WTC11 (cell line): ENCODE measurements around the gene TPST2. TPM values are rescaled to one million over a fixed set of nuclear protein-coding genes. Genes with fewer than 3 reads are reported as not detected.

Source experiments
- ATAC-seq: fragments of 200-7000 bp; cut with Tn5 transposase; 2 replicates; pipeline ENCODE4 v1.10.0; 2021; ENCODE audit warnings: mild to moderate bottlenecking, moderate library complexity
- CTCF ChIA-PET: fragments of 300-600 bp; sonication (Branson Sonifier 250); formaldehyde crosslinking; loops from one replicate; lab custom pipeline; 2021; ENCODE audit warnings: antibody characterized with exemption; lab: Charles Lee
- POLR2A ChIA-PET: fragments of 350-600 bp; sonication (Branson Sonifier 250); formaldehyde crosslinking; loops from one replicate; lab custom pipeline; 2021; ENCODE audit warnings: antibody characterized with exemption; lab: Charles Lee
- DNase-seq: peaks from one replicate; pipeline ENCODE4 v3.0.0; 2021; ENCODE audit warnings: low spot score
- H3K27ac Mint-ChIP-seq: 2 replicates; pipeline ENCODE4 v1.8.0; 2021; ENCODE audit warnings: mixed read lengths
- H3K27me3 Mint-ChIP-seq: 2 replicates; pipeline ENCODE4 v1.8.0; 2021; ENCODE audit warnings: low read depth, mild to moderate bottlenecking, moderate library complexity, mixed read lengths
- H3K36me3 Mint-ChIP-seq: 2 replicates; pipeline ENCODE4 v1.8.0; 2021; ENCODE audit warnings: mixed read lengths
- H3K4me1 Mint-ChIP-seq: 2 replicates; pipeline ENCODE4 v1.8.0; 2022; ENCODE audit warnings: mixed read lengths
- H3K4me3 Mint-ChIP-seq: 2 replicates; pipeline ENCODE4 v1.8.0; 2021; ENCODE audit warnings: mild to moderate bottlenecking, moderate library complexity, mixed read lengths
- H3K9me3 Mint-ChIP-seq: 2 replicates; pipeline ENCODE4 v1.8.0; 2021; ENCODE audit warnings: mixed read lengths
- AFF4 ChIP-seq: sonication (generic); formaldehyde crosslinking; IDR thresholded peaks from 2 replicates; pipeline ENCODE4 v1.8.1; 2023; ENCODE audit warnings: mild to moderate bottlenecking, missing genetic modification reagents, borderline replicate concordance
- CREB1 ChIP-seq: sonication (generic); formaldehyde crosslinking; IDR thresholded peaks from 2 replicates; pipeline ENCODE4 v1.8.0; 2023; ENCODE audit warnings: mild to moderate bottlenecking, missing genetic modification reagents
- E2F1 ChIP-seq: sonication (generic); formaldehyde crosslinking; IDR thresholded peaks from 2 replicates; pipeline ENCODE4 v1.8.0; 2022; ENCODE audit warnings: mild to moderate bottlenecking, missing genetic modification reagents
- ESRRA ChIP-seq: sonication (generic); formaldehyde crosslinking; IDR thresholded peaks from 2 replicates; pipeline ENCODE4 v1.8.1; 2022; ENCODE audit warnings: mild to moderate bottlenecking, missing genetic modification reagents, borderline replicate concordance
- FOXK1 ChIP-seq: sonication (generic); formaldehyde crosslinking; IDR thresholded peaks from 2 replicates; pipeline ENCODE4 v1.8.0; 2022; ENCODE audit warnings: mild to moderate bottlenecking, moderate library complexity, missing genetic modification reagents
- FOXP1 ChIP-seq: sonication (generic); formaldehyde crosslinking; IDR thresholded peaks from 2 replicates; pipeline ENCODE4 v1.8.0; 2022; ENCODE audit warnings: missing genetic modification reagents, mild to moderate bottlenecking, moderate library complexity, borderline replicate concordance
- FOXP4 ChIP-seq: sonication (generic); formaldehyde crosslinking; IDR thresholded peaks from 2 replicates; pipeline ENCODE4 v1.8.0; 2022; ENCODE audit warnings: mild to moderate bottlenecking, missing genetic modification reagents
- GTF2I ChIP-seq: fragments of 250-450 bp; sonication (Bioruptor Pico); conservative IDR thresholded peaks from 2 replicates; pipeline ENCODE4 v1.4.0; 2021; ENCODE audit warnings: mild to moderate bottlenecking
- JAZF1 ChIP-seq: fragments of 250-450 bp; sonication (Bioruptor Pico); IDR thresholded peaks from 2 replicates; pipeline ENCODE4 v1.9.0; 2021; ENCODE audit warnings: moderate library complexity, mild to moderate bottlenecking, inconsistent platforms
- MAX ChIP-seq: sonication (generic); formaldehyde crosslinking; IDR thresholded peaks from 2 replicates; pipeline ENCODE4 v1.8.0; 2022; ENCODE audit warnings: mild to moderate bottlenecking, missing genetic modification reagents
- MLX ChIP-seq: sonication (generic); formaldehyde crosslinking; IDR thresholded peaks from 2 replicates; pipeline ENCODE4 v1.8.1; 2023; ENCODE audit warnings: mild to moderate bottlenecking, missing genetic modification reagents, moderate library complexity
- MXD4 ChIP-seq: fragments of 250-450 bp; sonication (Bioruptor Pico); IDR thresholded peaks from 2 replicates; pipeline ENCODE4 v1.8.0; 2021; ENCODE audit warnings: mild to moderate bottlenecking, moderate library complexity, borderline replicate concordance
- NR3C1 ChIP-seq: sonication (generic); formaldehyde crosslinking; conservative IDR thresholded peaks from 2 replicates; pipeline ENCODE4 v1.8.1; 2023; ENCODE audit warnings: low read depth, mild to moderate bottlenecking, missing genetic modification reagents
- ZBTB21 ChIP-seq: sonication (generic); formaldehyde crosslinking; IDR thresholded peaks from 2 replicates; pipeline ENCODE4 v1.8.1; 2023; ENCODE audit warnings: mild to moderate bottlenecking, missing genetic modification reagents, borderline replicate concordance
- ZMAT4 ChIP-seq: fragments of 250-450 bp; sonication (Bioruptor Pico); IDR thresholded peaks from 2 replicates; pipeline ENCODE4 v1.9.0; 2021; ENCODE audit warnings: mild to moderate bottlenecking
- ZNF138 ChIP-seq: sonication (generic); formaldehyde crosslinking; conservative IDR thresholded peaks from 2 replicates; pipeline ENCODE4 v1.8.1; 2022; ENCODE audit warnings: mild to moderate bottlenecking, moderate library complexity, missing genetic modification reagents
- ZNF263 ChIP-seq: sonication (generic); formaldehyde crosslinking; IDR thresholded peaks from 2 replicates; pipeline ENCODE4 v1.8.1; 2022; ENCODE audit warnings: low read depth, mild to moderate bottlenecking, moderate library complexity, missing genetic modification reagents
- ZNF396 ChIP-seq: fragments of 250-450 bp; sonication (Bioruptor Pico); IDR thresholded peaks from 2 replicates; pipeline ENCODE4 v1.8.0; 2021; ENCODE audit warnings: mild to moderate bottlenecking, moderate library complexity, borderline replicate concordance
- ZNF416 ChIP-seq: fragments of 250-450 bp; sonication (Bioruptor Pico); IDR thresholded peaks from 2 replicates; pipeline ENCODE4 v1.9.0; 2021; ENCODE audit warnings: mild to moderate bottlenecking, inconsistent platforms
- ZNF532 ChIP-seq: fragments of 250-450 bp; sonication (Bioruptor Pico); IDR thresholded peaks from 2 replicates; pipeline ENCODE4 v1.9.0; 2021; ENCODE audit warnings: mild to moderate bottlenecking, borderline replicate concordance
- ZNF671 ChIP-seq: fragments of 250-450 bp; sonication (Bioruptor Pico); IDR thresholded peaks from 2 replicates; pipeline ENCODE4 v1.8.0; 2021; ENCODE audit warnings: mild to moderate bottlenecking
- total RNA-seq: library from RNA; stranded (reverse); gene quantifications from 3 replicates; pipeline ENCODE4 v1.2.3, GENCODE V29; 2021

TPST2 gene
- total RNA-seq, 1 experiment from 2014 or later: 84.2 TPM

- TF ChIP-seq MAX (CRISPR knock-in tag): no peak
- no peak for TF ChIP-seq ZNF416 (CRISPR knock-in tag)
- TF ChIP-seq, all 79 proteins: peak for 2
Observed at GRCh38 chr22:26484360-26484706, 105.6 kb downstream of the TPST2 start (continued).

GRCh38 chr22:26483439-26484359 lies 106.2 kb downstream of the TPST2 start, which contains the start of the genes HPS4 and SRRD:
Gene HPS4 (minus strand): TSS chr22:26483783. CDS start chr22:26481762, 2,021 bp downstream.
Gene SRRD (plus strand): TSS chr22:26483877. CDS start chr22:26483891, 14 bp downstream.
- CTCF ChIA-PET: interaction anchor here (0.6 to 4.8 kb wide), 13 partner anchors 18 to 198 kb away, joined by 3 to 17 read pairs (median 3); partner anchors contain the start of gene TFIP11
- peak; percentile 92 for ATAC-seq
- Mint-ChIP-seq H3K4me3 (peak within 1 kb of the TSS; percentile 89), H3K4me1 (peaks cover 45% of the 10 kb centered on the region), H3K9me3 (no peaks in the 10 kb centered on the region), H3K36me3 (peaks cover 28% of the 10 kb centered on the region), H3K27me3 (no peaks in the 10 kb centered on the region), H3K27ac (peak within 1 kb of the TSS; percentile 94)
- POLR2A ChIA-PET: interaction anchor here (0.5 to 2.2 kb wide), 14 partner anchors 11 to 191 kb away, joined by 3 to 7 read pairs (median 4); partner anchors contain the start of genes MIAT and TPST2
- DNase-seq: peak; percentile 93
- TF ChIP-seq AFF4: no peak; the same call in 1 of the 2 replicates
- TF ChIP-seq E2F1 (CRISPR knock-in tag): no peak
- TF ChIP-seq FOXK1 (CRISPR knock-in tag): peak; percentile 95
- no peak for TF ChIP-seq ZNF671 (CRISPR knock-in tag)
- TF ChIP-seq ZBTB21 (CRISPR knock-in tag): peak; percentile 91
- TF ChIP-seq ZNF263 (CRISPR knock-in tag): no peak
- TF ChIP-seq ZNF532: no peak
- TF ChIP-seq ESRRA (CRISPR knock-in tag): no peak
- TF ChIP-seq FOXP4 (CRISPR knock-in tag): peak; percentile 77
- peak; percentile 99 for TF ChIP-seq GTF2I (CRISPR knock-in tag)
- 0 out of 2 replicates have a peak, but pooled peaks have one; percentile 25 for TF ChIP-seq ZNF138
- TF ChIP-seq NR3C1 (CRISPR knock-in tag): 0 out of 2 replicates have a peak, but pooled peaks have one; percentile 77
- no peak for TF ChIP-seq JAZF1
- no peak for TF ChIP-seq MXD4 (CRISPR knock-in tag)
- TF ChIP-seq CREB1 (CRISPR knock-in tag): peak; percentile 97
- no peak for TF ChIP-seq ZNF396 (CRISPR knock-in tag)
- peak; percentile 77 for TF ChIP-seq FOXP1 (CRISPR knock-in tag)
- TF ChIP-seq ZMAT4 (CRISPR knock-in tag): no peak
- 0 out of 2 replicates have a peak, but pooled peaks have one; percentile 36 for TF ChIP-seq MLX
